NCI-H128 (cell line): Measurements from ENCODE around the gene EVI5.

ENCODE experiments used
- DNase-seq: peaks from one replicate; lab custom pipeline; 2025; ENCODE audit not compliant: unreplicated experiment; lab: John Stamatoyannopoulos, UW

Gene EVI5

GRCh38 chr1:92784639-92785500, at the start of gene EVI5:
Gene EVI5, minus strand, starts transcription at chr1:92785108. Its CDS starts 48,562 bp downstream, at chr1:92736546.
- DNase-seq = peak; percentile 66

DNA sequence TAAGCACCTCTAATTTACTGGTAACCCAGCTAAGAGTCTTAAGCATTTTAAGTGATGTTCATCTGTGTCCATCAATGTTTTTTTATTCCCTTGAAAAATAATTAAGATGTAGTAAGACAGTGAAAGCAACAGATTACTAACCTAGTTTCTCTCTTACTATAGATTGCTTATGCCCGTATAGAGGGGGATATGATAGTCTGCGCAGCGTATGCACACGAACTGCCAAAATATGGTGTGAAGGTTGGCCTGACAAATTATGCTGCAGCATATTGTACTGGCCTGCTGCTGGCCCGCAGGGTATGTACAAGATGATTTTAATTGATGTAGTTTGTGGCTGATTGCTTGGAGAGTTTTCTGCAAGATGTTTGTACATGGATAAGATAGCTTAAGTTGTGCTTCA, 49.7 kb upstream of the EVI5 start:
- no peak for DNase-seq

DNA sequence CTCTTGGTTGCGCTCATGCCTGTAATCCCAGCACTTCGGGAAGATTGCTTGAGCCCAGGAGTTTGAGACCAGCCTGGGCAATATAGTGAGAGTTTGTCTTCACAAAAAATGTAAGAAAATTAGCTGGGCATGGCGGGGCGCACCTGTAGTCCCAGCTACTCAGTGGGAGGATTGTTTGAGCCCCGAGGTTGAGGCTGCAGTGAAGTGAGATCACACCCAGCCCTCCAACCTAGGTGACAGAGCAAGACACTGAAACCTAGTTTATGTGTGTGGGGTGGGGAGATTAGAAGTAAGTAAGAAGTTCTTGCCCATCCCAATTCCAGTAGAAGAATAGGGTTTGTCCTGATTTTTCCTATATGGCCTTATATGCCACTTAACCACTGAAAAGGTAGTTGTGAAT, 48.9 kb upstream of the EVI5 start:
- no peak for DNase-seq

DNA sequence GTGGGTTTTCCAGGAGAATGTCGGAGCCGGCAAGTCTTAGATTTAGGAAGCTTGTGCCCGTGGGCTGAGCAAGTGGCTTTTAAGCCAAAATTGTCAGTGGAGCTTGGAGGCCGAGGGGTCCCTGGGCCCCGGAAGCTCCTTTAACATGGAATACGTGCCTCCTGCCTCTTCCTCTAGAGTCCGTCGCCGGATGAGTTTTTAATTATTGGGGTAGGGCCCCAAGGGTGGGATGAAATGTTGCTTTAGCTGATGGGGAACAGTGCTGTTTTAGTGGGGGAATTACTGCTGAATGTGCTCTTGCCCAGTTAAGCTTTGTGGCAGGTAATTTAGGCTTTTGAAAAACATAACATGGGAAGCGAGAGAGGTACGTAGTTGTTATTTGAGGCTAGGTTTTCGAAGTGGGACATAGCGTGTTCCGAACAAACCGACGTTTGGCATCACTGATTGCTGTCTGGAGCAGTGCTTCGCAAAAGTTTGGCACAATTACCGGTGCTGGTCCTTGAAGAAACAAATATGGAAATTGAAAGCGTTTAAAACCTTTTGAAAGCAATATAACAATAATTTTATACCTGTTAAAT, 47.7 kb upstream of the EVI5 start:
- DNase-seq = no peak

DNA sequence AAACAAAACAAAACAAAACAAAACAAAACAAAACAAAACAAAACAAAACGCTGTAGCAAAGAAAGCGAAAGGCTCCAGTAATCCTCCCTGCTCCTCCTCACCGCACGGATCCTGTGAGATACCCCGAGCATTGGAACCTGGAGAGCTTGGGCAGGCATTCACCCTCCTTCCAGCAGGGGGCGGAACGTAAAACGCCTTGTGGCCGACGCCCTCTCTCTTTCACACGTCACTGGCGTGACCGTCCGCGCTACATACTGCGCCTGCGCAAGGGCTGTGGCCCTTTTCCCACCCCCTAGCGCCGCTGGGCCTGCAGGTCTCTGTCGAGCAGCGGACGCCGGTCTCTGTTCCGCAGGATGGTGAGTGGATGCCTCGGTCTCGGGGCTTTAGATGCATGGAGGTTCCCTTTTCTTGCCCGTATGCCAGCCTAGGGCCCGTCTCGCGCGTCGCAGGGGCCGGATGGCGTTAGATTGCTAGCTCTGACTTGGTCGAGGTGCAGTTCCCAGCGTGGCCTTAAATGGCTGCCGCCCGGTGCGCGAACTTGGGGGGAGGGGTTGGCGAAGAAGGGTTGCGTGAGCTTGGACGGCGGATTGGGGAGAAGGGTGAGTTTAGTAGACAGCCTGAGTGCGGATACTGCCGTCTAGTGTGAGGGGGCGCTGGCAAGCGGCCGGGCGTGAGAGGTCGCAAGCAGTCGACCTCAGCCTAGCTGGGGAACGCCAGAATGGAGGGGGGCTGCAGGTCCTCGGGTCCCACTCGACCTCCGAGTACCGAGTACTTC, 47.0 kb upstream of the EVI5 start, which contains the start of gene RPL5:
TSS of gene RPL5 (plus strand) at position 279 of the 775 bp plus-strand sequence. CDS start at position 354, 75 bp downstream.
- DNase-seq = peak; percentile 98

DNA sequence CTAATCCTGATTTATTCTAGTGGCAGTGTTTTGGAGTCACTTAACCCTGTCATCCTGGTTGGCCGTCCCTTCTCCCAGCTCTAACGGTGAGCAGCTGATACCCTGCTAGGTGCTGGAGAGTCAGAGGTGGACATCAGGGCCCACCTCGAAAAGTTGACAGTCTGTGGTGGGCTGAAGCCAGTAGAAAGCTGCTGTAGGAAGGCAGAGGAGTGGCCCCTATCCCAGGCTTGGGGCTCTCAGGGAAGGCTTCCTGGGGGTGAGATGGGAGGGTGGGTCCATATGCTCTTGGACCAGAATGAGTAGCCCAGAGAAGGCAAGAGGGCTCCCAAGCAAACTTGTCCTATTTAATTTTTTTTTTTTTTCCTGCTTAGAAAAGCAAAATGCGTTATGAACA, 46.5 kb upstream of the EVI5 start:
- no peak for DNase-seq

DNA sequence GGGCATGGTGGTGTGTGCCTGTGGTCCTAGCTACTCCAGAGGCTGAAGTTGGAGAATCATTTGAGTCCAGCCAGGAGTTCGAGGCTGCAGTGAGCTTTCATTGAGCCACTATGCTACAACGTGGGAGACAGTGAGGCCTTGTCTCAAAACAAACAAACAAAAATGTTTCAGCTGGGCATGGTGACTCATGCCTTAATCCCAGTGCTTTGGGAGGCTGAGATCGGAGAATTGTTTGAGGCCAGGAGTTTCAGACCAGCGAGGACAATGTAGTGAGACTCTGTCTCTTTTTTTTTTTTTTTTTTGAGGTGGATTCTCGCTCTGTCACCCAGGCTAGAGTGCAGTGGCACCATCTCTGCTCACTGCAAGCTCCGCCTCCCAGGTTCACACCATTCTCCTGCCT, 41.9 kb upstream of the EVI5 start:
- no peak for DNase-seq

DNA sequence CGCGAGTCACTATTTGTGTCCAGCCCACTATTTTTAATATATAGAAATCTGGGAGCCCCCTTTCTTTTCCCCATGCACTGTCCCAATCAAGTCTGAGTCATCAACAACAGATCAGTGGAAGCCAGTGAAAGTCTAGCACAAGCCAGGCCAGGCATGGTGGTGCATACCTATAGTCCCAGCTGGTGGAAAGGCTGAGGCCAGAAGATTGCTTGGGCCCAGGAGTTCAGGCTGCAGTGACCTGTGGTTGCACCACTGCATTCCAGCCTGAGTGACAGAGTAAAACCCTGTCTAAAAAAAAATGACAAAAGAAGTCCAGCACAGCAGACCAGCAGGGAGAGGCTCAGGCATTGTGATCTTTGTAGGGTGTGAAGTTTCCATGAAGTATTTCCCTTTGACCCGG, 38.0 kb upstream of the EVI5 start:
- DNase-seq = no peak

- DNase-seq = no peak
Measured at GRCh38 chr1:92820551-92820950, 35.6 kb upstream of the EVI5 start.

DNA sequence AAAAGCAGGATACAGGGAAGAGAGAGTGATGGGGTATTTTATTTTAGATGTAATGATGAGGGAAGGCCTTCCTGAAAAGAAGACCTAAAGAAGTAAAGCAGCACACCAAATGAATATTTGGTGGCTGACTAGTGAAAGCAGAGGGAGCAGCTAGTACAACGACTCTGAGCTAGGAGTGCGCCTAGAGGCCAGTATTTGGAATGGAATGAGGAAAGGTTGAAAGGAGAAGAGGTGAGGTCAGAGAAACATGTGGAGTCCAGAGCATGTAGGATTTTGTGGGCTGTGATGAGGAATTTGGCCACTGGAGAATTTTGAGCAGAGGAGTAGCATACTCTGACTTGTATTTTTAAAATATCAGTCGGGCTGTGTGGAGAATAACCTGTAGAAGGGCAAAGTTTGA, 35.1 kb upstream of the EVI5 start:
- no peak for DNase-seq

DNA sequence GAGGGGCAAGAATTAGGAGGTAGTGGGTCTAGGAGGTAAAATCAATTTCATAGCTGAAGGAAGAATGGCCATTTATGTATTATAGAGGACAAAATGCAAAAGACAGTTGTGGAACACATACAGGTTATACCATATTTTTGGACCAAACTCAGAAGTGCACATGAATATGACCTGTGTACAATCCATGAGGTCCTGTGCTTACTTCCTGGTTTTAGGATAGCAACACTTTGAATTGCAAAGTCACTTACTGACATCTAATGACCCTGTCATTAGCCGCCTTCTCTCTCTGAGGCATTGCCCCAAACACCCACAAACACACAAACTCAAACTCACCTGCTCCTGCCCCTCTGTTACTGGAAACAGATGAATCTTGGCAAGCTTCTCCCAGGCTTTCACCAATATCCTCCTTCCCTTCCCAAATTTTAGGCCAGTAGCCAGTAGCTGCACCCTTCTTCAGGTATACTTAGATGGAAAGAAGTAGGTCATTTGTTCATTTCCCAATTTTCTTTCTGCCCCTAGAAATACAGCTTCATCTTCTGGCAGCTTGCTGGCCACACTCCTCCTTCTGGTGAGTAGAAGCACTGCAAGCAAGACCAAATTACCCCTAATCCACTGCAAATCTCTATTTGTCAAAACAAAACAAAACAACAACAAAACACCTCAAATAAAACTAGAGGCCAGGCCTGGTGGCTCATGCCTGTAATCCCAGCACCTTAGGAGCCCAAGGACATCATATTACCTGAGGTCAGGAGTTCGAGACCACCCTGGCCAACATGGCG, 33.3 kb upstream of the EVI5 start:
- DNase-seq = no peak

DNA sequence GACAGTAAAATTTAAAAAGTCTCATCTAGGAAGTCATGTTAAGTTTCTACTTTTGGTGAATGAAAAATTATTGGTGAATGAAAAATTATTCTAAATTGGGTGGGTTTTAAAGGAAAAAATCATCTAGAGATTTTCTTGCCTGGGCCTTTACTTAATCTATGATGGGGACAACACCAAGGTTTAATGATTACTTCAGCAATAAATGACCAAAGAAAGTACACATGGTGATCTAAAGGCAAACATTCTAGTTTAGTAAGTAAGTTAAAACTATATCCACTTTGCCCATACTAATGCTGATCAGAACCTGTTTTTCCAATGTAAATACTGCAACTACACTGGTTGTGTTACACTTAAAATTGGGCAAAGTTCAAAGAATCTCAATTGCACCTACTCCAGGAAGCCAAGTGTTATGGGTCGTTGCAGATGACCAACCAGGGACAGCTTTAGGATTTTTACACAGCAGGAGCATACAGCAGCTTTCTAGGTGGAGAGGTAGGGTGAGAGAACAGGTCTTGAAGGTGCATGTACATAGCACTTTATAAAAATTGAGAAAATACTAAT, 32.3 kb upstream of the EVI5 start:
- DNase-seq = no peak

- no peak for DNase-seq
Measured at GRCh38 chr1:92816732-92817131, 31.8 kb upstream of the EVI5 start.

DNA sequence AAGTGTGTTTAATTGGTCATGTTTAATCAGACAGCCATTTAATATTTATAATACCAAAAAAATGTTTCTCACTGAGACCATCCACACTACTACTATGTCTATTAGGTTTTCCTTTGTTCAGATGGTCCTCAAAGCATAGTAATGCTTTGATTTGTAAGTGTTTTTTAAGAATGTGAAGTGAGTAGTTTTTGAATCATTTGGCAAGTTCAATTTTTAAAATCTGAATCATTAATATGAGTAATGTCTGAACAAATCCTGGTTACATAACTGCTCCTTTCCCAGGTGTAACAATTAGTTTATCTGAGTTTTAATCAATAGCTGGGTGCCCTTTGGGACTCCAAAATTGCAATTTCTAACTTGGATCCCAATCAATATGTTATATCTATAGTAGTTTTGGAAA, 23.5 kb upstream of the EVI5 start:
- no peak for DNase-seq

- no peak for DNase-seq
Measured at GRCh38 chr1:92805216-92805615, 20.3 kb upstream of the EVI5 start.

GRCh38 chr1:92804721-92805201, 19.9 kb upstream of the EVI5 start:
- DNase-seq = no peak

DNA sequence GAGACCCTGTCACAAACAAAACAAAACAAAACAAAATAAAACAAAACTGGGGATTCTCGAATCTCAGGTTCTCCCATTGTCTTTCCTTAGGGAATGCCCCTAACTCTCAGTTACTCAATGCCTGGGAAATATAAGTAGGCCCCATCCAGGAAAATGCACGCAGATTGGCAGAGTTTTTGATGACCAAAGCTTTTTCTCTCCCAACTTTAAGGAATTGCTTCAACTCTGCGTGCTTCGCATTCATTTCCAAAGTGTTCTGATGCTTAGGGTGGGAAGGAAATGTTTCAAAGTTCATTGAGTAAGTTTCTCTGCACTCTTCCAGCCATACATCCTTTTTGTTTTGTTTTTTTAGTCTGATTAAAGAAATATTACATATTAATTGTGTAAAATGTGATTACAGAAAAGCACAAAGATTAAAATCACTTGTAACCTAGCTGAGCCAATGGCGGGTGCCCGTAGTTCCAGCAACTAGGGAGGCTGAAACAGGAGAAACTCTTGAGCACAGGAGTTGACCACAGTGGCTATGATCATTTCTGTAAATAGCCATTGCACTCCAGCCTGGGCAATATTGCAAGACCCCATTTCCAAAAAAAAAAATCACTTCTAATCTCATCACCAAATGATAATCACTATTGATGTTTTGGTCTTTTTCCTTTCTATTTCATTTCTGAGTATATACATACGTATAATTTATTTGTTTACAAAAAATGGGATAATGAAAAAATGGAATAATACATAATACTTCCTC, 18.4 kb upstream of the EVI5 start:
- DNase-seq = no peak

DNA sequence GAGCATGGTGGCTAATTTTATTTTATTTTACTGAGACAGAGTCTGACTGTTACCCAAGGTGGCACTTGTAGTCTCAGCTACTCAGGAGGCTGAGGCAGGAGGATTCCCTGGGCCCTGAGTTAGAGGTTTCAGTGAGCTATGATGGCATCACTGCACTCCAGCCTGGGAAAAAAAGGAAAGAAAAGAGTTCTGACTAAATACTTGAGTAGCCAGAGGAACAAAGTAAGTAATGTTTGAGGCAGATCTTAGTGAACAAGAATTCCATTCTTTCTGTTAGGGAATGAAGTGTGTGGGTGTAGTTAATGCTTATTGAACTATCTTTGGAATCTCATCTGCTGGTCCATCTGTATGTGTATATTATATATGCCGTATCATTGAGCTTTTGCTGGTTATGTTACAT, 13.1 kb upstream of the EVI5 start:
- no peak for DNase-seq

DNA sequence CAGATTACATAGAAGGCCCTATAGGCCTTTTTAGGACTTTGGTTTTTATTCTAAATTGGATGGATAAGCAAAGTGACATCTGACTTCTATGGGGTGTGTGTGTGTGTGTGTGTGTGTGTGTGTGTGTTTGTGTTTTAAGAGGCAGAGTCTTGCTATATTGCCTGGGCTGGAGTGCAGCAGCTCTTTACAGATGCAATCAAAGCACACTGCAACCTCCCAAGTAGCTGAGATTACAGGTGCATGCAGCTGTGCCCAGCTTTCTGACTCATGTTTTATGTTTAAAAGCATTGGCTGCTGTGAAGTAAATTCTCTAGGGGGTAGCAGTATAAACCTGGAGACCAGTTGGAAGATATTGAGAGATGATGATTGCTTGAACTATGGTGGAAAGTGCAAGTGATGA, 12.4 kb upstream of the EVI5 start:
- no peak for DNase-seq

DNA sequence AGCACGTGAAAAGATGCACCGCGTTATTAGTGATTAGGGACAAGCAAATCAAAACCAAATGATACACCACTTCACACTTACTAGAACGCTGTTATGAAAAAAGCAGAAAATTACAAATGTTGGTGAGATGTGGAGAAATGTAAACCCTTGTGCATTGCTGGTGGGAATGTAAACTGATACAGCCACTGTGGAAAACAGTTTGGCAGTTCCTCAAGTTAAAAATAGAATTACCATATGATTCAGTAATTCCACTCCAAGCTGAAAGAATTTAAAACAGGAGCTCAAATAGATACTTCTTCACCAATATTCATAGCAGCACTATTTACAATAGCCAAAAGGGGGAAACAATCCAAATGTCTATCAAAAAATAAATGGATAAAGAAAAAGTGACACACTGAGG, 10.3 kb upstream of the EVI5 start:
- DNase-seq = no peak
